ENCODE results near the gene U2SURP. TPM values are rescaled to one million over a fixed set of nuclear protein-coding genes. Genes with fewer than 3 reads are reported as not detected.
"Not testable (repeated sequence)": the region's sequence is repeated elsewhere in the genome, so short reads cannot be mapped to it uniquely, and the experiment has no call there.

U2SURP gene
- total RNA-seq, 4 donors from 2014 or later, result 59.5 to 106 (median 73.9) TPM

DNA sequence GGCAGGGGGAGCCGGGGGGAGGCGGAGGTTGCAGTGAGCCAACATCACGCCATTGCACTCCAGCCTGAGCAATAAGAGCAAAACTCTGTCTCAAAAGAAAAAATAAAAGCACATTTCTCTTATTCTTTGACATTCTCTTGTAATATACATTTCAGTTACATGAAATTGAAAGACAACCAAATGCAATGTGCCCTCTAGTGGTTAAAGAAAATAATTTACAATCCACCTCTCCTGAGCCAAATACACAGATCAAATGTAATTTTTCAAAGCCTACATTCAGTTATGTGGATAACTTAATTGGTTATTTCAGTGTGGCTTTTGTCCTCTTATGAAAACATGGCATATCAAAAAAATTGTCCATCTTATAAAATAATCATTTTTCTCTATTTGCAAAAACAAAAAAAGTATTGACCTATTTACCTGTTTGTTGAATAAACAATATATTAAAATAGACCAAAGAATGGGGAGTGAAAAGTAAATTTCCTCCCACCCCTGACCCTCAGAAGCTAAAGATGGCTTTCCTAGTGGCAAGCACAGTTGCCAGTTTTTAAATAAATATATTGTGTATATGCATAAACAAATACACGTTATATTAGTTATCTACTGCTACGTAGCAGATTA, 14.2 kb upstream of the U2SURP start:
- ATAC-seq (ENCODE audit: low FRiP score) (no peak), DNase-seq (ENCODE audit: low spot score) (no peak)
- TF ChIP-seq, protein P1, sequence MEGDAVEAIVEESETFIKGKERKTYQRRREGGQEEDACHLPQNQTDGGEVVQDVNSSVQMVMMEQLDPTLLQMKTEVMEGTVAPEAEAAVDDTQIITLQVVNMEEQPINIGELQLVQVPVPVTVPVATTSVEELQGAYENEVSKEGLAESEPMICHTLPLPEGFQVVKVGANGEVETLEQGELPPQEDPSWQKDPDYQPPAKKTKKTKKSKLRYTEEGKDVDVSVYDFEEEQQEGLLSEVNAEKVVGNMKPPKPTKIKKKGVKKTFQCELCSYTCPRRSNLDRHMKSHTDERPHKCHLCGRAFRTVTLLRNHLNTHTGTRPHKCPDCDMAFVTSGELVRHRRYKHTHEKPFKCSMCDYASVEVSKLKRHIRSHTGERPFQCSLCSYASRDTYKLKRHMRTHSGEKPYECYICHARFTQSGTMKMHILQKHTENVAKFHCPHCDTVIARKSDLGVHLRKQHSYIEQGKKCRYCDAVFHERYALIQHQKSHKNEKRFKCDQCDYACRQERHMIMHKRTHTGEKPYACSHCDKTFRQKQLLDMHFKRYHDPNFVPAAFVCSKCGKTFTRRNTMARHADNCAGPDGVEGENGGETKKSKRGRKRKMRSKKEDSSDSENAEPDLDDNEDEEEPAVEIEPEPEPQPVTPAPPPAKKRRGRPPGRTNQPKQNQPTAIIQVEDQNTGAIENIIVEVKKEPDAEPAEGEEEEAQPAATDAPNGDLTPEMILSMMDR (IDR thresholded peaks at IDR 0.05), result no peak

DNA sequence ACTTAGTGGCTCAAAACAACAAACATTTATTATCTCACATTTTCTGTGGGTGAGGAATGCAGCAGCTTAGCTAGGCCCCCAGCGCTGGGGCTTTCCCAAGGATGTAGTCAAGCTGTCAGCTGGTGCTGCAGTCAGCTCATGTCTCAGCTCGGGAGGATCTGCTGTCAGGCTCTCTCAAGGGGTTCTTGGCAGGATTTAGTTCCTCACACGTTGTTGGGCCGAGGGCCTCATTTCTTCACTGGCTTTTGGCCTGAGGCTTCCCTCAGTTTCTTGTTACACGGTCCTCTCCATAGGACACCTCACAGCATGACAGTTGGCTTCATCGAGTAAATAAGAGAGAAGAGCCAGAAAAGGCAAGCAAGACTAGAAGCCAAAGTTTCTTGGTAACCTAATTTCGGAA, 13.7 kb upstream of the U2SURP start:
- TF ChIP-seq, protein P1 (IDR thresholded peaks at IDR 0.05), result no peak
- DNase-seq (ENCODE audit: low spot score) (no peak), ATAC-seq (ENCODE audit: low FRiP score) (peak; percentile 76)

DNA sequence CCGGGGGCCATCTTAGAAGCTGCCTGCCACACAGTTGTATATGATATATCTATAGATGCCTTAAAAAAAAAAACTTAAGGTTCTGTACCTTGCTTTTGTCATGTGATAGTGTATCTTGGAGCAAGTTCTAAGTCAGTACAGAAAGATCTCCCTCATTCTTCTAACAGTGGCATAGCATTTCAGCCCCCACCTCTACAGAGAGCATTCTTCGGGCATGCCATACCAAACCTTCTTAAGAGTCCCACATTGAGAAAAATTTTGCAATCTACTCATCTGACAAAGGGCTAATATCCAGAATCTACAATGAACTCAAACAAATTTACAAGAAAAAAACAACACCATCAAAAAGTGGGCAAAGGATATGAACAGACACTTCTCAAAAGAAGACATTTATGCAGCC, 13.1 kb upstream of the U2SURP start:
- not testable (repeated sequence) for DNase-seq (ENCODE audit: low spot score); ATAC-seq (ENCODE audit: low FRiP score)

DNA sequence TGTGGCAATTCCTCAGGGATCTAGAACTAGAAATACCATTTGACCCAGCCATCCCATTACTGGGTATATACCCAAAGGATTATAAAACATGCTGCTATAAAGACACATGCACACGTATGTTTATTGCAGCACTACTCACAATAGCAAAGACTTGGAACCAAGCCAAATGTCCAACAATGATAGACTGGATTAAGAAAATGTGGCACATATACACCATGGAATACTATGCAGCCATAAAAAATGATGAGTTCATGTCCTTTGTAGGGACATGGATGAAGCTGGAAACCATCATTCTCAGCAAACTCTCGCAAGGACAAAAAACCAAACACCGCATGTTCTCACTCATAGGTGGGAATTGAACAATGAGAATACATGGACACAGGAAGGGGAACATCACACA, 12.5 kb upstream of the U2SURP start:
- DNase-seq (ENCODE audit: low spot score); ATAC-seq (ENCODE audit: low FRiP score): not testable (repeated sequence)

DNA sequence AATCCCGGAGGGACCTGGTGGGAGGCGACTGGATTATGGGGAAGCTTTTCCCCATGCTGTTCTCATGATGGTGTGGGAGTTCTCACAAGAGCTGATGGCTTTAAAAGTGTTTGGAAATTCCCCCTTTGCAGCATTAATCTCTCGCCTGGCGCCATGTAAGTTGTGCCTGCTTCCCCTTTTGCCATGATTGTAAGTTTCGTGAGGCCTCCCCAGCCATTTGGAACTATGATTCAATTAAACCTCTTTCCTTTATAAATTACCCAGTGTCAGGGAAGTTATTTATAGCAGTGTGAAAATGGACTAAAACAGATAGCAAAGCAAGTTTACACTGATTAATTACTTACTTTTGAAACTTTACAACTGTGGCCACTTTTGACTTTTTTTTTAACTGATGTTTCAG, 10.6 kb upstream of the U2SURP start:
- TF ChIP-seq, protein P1 (IDR thresholded peaks at IDR 0.05), result no peak
- no peak for ATAC-seq (ENCODE audit: low FRiP score)

DNA sequence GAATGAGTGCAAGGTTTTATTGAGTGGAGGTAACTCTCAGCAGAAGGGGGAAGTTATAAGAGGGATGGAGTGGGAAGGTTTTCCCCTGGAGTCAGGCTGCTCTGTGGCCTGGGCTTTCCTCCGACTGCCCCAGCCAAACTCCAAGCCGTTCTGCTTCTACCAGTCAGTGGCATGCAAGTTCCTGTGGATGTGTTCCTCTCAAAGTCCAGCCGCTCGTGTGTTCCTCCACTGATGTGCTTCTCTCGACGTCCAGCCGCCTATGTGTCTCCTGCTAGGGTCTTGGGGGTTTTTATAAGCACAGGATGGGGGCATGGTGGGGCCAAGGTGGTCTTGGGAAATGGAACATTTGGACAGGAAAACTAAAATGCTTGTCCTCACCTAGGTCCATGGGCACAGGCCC, 9.0 kb upstream of the U2SURP start:
- no peak for ATAC-seq (ENCODE audit: low FRiP score)
- no peak for DNase-seq (ENCODE audit: low spot score)
- TF ChIP-seq, protein P1 (IDR thresholded peaks at IDR 0.05), result no peak

More for the DNA sequence above, 10.6 kb upstream of the U2SURP start:
- no peak for DNase-seq (ENCODE audit: low spot score)

DNA sequence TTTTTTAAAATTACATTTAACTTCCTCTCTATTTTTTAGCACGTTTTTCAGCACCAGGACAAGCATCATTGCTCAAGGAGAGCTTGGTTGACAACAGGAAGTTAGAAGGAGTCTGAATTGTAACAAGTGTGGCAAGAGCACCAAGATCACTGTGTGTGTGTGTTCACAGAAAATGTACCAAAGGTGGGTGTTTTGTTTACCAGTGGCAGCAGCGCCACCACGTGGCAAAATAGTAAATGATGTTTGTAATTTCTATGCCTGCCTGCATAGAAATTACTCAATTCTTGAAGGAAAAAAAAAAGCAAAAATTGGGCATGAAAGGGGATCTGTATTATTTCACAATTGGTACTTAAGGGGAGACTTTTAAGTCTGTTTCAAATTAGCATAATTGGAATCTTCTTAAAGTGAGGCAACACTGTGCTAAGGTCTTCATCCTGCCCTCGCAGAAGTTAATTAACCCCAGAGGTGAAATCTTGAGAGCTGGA, 7.4 kb upstream of the U2SURP start:
- DNase-seq (ENCODE audit: low spot score), result peak; percentile 54
- TF ChIP-seq, protein P1 (IDR thresholded peaks at IDR 0.05), result no peak
- peak; percentile 63 for ATAC-seq (ENCODE audit: low FRiP score)

DNA sequence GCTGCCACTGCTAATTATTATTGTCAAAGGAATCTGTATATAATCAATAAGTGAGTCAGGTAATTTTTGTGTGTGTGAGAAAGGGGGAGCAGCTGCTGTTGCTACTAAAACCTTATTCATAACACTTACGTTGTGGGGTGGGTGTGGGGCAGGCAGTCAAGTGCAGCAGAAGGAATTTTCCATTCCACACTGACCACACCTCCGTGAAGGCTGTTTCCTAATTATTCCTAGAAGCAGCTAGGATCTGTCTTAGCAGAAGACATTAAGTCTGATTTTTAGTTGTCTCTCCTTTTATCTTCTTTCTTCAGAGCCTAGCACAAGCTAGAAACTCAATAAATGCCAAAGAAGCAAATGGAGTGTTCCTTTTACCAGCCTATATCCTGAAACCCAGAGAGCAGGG, 4.0 kb upstream of the U2SURP start:
- ATAC-seq (ENCODE audit: low FRiP score) (peak; percentile 35), DNase-seq (ENCODE audit: low spot score) (no peak)
- TF ChIP-seq, protein P1 (IDR thresholded peaks at IDR 0.05), result no peak

Measured in omental fat pad (tissue), 4 donors.